Stimulated activated CD8-positive, alpha-beta memory T cell treated with anti-CD3 and anti-CD28 coated beads, Interleukin-12 subunit alpha, Interleukin-12 subunit beta, amount 100 ng/mL, for 1 hour (primary cell): Measurements from ENCODE around the gene FAM110D.
A peak's percentile ranks its signal among the peaks of the same experiment; 100 is the strongest.

Source experiments
- DNase-seq: peaks from one replicate; pipeline ENCODE4 v3.0.0-alpha.2; 2020; ENCODE audit warnings: low read depth

The FAM110D gene

DNA sequence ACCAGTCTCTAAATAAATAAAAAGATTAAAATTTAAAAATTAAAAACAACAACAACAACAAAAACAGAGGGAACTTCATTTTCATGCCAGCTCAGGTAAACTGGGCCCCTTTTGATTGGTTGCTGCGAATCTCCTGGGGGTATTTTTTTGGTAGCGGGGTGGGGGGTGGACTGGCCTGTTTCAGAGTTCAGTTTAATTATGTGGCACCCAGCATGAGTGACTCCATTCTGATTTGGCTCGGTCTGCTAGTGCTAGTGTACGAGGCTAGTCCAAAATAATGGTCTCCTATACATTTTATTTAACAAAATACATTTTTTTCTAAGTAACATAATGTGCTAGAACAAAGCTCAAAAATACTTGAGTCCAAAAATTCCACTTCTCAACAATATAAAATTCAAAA is 29.1 kb upstream of the FAM110D start:
- no peak for DNase-seq

- DNase-seq, result no peak
Observed at GRCh38 chr1:26130695-26131094, 28.2 kb upstream of the FAM110D start.

- DNase-seq, result no peak
Observed at GRCh38 chr1:26132128-26132833, 26.6 kb upstream of the FAM110D start.

DNA sequence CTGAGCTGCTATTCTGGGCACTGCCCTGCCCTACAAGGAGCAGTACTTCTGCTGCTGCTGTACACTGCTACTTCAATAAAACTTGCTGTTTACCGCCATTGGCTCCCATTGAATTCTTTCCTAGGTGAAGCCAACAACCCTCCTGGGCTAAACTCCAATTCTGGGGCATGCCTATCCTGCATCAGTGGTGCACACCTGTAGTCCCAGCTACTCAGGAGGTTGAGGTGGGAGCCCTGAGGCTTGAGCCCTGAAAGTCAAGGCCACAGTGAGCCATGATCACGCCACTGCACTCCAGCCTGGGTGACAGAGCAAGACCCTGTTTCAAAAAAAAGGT is 26.1 kb upstream of the FAM110D start:
- DNase-seq, result no peak

DNA sequence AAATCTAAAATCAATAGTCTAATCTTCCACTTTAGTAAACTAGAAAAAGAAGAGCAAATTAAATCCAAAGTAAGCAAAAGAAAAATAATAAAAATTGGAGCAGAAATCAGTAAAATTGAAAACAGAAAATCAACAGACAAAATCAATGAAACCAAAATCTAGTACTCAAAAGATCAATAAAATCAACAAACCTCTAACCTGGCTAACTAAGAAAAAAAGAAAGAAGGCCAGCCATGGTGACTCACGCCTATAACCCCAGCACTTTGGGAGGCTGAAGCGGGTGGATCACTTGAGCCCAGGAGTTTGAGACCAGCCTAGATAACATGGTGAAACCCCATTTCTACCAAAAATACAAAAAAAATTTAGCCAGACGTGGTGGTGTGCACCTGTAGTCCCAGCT is 24.4 kb upstream of the FAM110D start:
- no peak for DNase-seq

- DNase-seq, result no peak
Observed at GRCh38 chr1:26138974-26139558, 19.8 kb upstream of the FAM110D start.

- no peak for DNase-seq
Observed at GRCh38 chr1:26142159-26142558, 16.7 kb upstream of the FAM110D start.

DNA sequence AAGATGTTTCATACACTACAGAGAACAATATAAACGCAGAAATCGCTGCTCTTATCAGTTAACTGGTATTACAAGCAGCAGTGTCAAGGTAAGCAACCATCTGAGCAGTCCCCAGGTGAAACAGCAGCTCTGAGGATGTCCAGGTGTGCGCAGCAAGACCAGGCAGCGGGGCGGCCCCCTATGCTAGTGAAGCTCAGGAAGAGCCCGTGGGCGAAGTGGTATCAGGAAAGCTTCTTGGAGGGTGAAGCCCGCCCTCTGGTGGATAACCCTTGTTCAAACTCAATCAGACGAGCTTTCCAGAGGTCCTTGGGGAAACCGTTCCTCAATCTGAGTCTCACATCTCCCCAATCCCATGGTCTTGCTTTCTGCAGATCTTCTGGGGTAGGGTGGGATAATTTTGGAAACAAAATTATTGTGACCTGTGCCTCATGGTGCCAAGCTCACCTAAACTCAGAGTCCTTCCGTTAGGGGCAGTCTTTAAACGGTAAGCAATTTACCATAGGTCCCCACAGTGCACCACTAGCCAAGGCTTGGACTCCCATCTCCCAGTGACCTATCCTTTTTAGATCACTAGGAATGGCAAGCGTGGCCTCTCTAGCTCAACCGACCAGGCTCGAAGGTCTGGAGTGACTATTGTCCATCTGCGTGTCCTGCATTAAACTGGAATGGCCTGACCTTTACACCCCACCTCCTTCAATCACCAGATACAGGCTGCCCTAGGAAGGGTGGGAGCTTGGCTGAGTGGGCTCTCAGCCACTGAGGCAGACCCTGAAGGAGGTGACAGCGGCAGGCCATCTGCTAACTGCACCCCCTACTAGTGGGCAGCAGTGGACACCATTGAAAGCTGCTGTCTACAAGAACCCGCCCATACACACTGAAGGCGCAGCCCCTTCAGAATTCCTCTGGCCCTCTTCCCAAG is 13.6 kb upstream of the FAM110D start:
- DNase-seq, result peak; percentile 56

DNA sequence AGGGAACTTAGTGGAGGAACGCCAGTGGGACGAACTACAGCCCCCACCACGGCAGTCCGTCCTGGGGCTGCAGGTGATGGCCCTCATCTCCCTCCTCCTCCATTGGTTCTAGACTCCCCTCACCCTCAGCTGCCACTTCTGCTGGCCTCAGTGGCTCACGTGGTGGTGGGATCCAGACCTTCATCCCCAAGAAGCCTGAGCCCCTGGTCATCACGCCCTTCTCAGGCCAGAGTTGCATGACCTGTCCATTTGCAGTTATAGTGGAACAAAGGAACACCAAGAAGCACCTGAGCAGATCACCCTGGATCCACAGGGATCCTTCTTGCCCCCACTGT is 13.0 kb upstream of the FAM110D start:
- DNase-seq, result no peak

- no peak for DNase-seq
Observed at GRCh38 chr1:26148887-26149286, 10.0 kb upstream of the FAM110D start.

- DNase-seq, result no peak
Observed at GRCh38 chr1:26153966-26154532, 4.8 kb upstream of the FAM110D start.

- no peak for DNase-seq
Observed at GRCh38 chr1:26154750-26155149, 4.1 kb upstream of the FAM110D start.

- DNase-seq, result no peak
Observed at GRCh38 chr1:26155370-26156284, 3.3 kb upstream of the FAM110D start.

GRCh38 chr1:26156285-26157038 is 2.4 kb upstream of the FAM110D start:
- no peak for DNase-seq

DNA sequence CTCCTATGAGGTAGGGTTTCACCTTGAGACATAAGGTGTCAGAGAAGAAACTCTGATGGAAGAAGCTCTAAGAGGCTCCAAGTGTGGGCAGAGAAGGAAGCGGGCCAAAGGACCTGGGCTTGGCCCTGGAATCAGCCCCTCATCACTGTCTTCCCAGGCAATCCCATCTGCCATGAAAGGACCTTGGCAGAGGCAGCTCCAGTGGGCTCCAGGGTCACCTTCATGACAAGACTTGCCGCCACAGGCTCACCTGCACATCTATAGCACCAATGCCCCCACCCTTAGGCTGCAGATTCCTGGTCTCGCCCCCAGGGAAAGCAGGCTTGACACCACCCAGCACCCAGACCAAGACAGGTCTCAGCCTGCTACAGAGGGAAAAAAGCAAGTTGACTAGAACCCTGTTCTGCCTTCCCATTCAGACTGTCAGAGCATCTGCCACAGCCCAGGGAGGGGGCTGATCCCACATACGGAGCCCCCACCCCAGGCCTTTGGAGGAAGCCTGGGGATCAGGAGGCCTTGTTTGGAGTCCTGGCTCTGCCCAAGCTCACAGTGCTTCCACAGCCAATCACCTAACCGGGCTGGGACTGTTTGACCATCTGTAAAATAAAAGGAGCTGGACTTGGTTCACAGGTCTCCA is 490 bp upstream of the FAM110D start:
- DNase-seq, result no peak

GRCh38 chr1:26159743-26160039 is 812 bp downstream of the FAM110D start:
- no peak for DNase-seq

GRCh38 chr1:26160527-26161414 is 1.9 kb downstream of the FAM110D start:
- DNase-seq, result no peak

- no peak for DNase-seq
Observed at GRCh38 chr1:26161415-26162219, 2.7 kb downstream of the FAM110D start.

DNA sequence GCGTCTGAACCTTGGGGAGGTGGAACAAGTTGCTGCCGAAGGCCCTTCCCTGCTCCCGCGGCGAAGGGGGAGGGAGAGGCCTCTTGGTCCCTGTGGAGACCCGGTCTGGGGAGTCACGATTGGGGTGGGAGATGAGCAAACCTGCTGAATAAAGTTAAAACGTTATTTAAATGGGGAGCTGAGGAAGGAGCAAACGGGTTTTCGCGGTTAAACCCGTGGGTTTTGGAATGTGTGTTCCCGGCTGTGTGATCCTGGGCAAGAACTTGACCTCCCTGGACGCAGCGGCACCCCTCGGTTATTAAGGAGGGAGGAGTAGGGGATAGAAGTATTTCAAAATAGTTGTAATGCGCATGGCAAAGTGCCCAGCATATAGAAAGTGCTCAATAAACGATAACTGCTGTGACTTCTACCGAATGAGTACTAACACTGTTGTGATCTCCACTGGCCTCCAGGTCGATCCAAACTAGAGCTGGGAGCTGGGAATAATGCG is 3.4 kb downstream of the FAM110D start:
- no peak for DNase-seq
